Panc1 (cell line): ENCODE results near the gene CNTF.

Experiments
- POLR2AphosphoS5 ChIP-seq: IDR thresholded peaks from 2 replicates; pipeline ENCODE4 v1.6.1; 2012; ENCODE audit warnings: mild to moderate bottlenecking, low read depth, low read length, moderate library complexity
- SIN3A ChIP-seq: IDR thresholded peaks from 2 replicates; pipeline ENCODE4 v1.6.1; 2012; ENCODE audit warnings: low read depth, mild to moderate bottlenecking, low read length, moderate library complexity, borderline replicate concordance; ENCODE audit not compliant: insufficient read depth
- TF ChIP-seq, protein P1 (sequence below): fragments of 450-650 bp; IDR thresholded peaks from 2 replicates; pipeline ENCODE4 v1.5.1; 2017; ENCODE audit warnings: mild to moderate bottlenecking
- TF ChIP-seq, protein P2 (sequence below), 2 experiments: IDR thresholded peaks; 2 replicates each; pipeline ENCODE4 v1.6.1; 2011 to 2012; ENCODE audit warnings: low read depth in 2 of 2, control low read depth in 1 of 2, low read length in 1 of 2, mild to moderate bottlenecking in 1 of 2, moderate library complexity in 1 of 2; ENCODE audit not compliant: insufficient read depth in 1 of 2

DNA sequence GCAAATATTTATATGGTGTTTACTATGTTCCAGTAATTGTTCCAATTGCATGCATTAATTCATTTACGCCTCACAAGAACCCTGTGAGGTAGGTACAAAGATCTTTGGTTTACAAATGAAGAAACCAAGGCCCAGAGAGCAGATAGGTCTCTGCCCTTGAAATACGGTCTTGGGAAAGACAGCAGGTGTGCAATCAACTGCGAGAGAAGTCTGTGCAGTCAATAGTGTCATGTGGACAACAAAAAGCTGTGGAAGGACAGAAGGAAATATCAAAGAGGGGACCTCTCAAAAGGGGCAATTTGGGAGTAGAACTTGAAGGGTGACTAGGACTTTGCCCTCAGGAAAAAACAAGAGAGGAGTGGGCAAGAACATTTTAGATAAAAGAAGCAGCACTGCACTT, 8.9 kb downstream of the CNTF start:
- TF ChIP-seq, protein P1, sequence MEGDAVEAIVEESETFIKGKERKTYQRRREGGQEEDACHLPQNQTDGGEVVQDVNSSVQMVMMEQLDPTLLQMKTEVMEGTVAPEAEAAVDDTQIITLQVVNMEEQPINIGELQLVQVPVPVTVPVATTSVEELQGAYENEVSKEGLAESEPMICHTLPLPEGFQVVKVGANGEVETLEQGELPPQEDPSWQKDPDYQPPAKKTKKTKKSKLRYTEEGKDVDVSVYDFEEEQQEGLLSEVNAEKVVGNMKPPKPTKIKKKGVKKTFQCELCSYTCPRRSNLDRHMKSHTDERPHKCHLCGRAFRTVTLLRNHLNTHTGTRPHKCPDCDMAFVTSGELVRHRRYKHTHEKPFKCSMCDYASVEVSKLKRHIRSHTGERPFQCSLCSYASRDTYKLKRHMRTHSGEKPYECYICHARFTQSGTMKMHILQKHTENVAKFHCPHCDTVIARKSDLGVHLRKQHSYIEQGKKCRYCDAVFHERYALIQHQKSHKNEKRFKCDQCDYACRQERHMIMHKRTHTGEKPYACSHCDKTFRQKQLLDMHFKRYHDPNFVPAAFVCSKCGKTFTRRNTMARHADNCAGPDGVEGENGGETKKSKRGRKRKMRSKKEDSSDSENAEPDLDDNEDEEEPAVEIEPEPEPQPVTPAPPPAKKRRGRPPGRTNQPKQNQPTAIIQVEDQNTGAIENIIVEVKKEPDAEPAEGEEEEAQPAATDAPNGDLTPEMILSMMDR = no peak
- TF ChIP-seq, protein P2, sequence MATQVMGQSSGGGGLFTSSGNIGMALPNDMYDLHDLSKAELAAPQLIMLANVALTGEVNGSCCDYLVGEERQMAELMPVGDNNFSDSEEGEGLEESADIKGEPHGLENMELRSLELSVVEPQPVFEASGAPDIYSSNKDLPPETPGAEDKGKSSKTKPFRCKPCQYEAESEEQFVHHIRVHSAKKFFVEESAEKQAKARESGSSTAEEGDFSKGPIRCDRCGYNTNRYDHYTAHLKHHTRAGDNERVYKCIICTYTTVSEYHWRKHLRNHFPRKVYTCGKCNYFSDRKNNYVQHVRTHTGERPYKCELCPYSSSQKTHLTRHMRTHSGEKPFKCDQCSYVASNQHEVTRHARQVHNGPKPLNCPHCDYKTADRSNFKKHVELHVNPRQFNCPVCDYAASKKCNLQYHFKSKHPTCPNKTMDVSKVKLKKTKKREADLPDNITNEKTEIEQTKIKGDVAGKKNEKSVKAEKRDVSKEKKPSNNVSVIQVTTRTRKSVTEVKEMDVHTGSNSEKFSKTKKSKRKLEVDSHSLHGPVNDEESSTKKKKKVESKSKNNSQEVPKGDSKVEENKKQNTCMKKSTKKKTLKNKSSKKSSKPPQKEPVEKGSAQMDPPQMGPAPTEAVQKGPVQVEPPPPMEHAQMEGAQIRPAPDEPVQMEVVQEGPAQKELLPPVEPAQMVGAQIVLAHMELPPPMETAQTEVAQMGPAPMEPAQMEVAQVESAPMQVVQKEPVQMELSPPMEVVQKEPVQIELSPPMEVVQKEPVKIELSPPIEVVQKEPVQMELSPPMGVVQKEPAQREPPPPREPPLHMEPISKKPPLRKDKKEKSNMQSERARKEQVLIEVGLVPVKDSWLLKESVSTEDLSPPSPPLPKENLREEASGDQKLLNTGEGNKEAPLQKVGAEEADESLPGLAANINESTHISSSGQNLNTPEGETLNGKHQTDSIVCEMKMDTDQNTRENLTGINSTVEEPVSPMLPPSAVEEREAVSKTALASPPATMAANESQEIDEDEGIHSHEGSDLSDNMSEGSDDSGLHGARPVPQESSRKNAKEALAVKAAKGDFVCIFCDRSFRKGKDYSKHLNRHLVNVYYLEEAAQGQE (IDR thresholded peaks at IDR 0.05; ENCODE audit: insufficient read depth in 1 of 2, low read depth in 2 of 2, low read length in 1 of 2) = no peak
- no peak for TF ChIP-seq POLR2AphosphoS5
- TF ChIP-seq SIN3A = no peak
